Fibroblast of lung (primary cell): ENCODE results near the gene SLC22A23. TPM values are rescaled to one million over a fixed set of nuclear protein-coding genes. Genes with fewer than 3 reads are reported as not detected.

Source experiments
- DNase-seq, 2 donors: peaks; one replicate each; pipeline versions ENCODE4 v3.0.0 to v3.0.0-alpha.2; 2010; ENCODE audit warnings: low read depth in 2 of 2
- H2AFZ ChIP-seq: 2 replicates; pipeline ENCODE4 v1.5.1; 2012; ENCODE audit warnings: low read length, control low read depth, inconsistent platforms
- H3K27ac ChIP-seq: 2 replicates; pipeline ENCODE4 v1.5.1; 2011; ENCODE audit warnings: low read length, control low read depth; ENCODE audit not compliant: insufficient read depth
- H3K27me3 ChIP-seq: 2 replicates; pipeline ENCODE4 v1.5.1; 2011; ENCODE audit warnings: mild to moderate bottlenecking, low read length; ENCODE audit not compliant: control insufficient read depth, insufficient read depth
- H3K36me3 ChIP-seq: 2 replicates; pipeline ENCODE4 v1.5.1; 2011; ENCODE audit warnings: low read length; ENCODE audit not compliant: control insufficient read depth, insufficient read depth
- H3K4me1 ChIP-seq: 2 replicates; pipeline ENCODE4 v1.5.1; 2011; ENCODE audit warnings: low read length; ENCODE audit not compliant: control insufficient read depth, insufficient read depth; ENCODE audit errors: extremely low read depth
- H3K4me2 ChIP-seq: 2 replicates; pipeline ENCODE4 v1.5.1; 2011; ENCODE audit warnings: low read length, control low read depth; ENCODE audit not compliant: insufficient read depth; ENCODE audit errors: extremely low read depth
- H3K4me3 ChIP-seq, 4 experiments: fragments of 200-600 bp in 1 of 4; sonication (generic) in 1 of 4; replicated peaks in 1 of 4; 2 replicates each; pipeline ENCODE4 v1.5.1; 2011 to 2016; ENCODE audit warnings: low read length in 4 of 4, low read depth in 3 of 4, mild to moderate bottlenecking in 3 of 4, control low read depth in 2 of 4, inconsistent platforms in 1 of 4, mixed read lengths in 1 of 4; ENCODE audit not compliant: insufficient read depth in 1 of 4; ENCODE audit errors: control extremely low read depth in 1 of 4
- H3K79me2 ChIP-seq: 2 replicates; pipeline ENCODE4 v1.5.1; 2012; ENCODE audit warnings: mild to moderate bottlenecking, low read length, inconsistent platforms; ENCODE audit not compliant: control insufficient read depth, insufficient read depth
- H3K9ac ChIP-seq: 2 replicates; pipeline ENCODE4 v1.5.1; 2011; ENCODE audit warnings: mild to moderate bottlenecking, low read length, control low read depth; ENCODE audit not compliant: insufficient read depth
- H3K9me3 ChIP-seq: 2 replicates; pipeline ENCODE4 v1.5.1; 2012; ENCODE audit warnings: low read depth, low read length; ENCODE audit not compliant: control insufficient read depth, insufficient read depth
- H4K20me1 ChIP-seq: 2 replicates; pipeline ENCODE4 v1.5.1; 2011; ENCODE audit warnings: low read length; ENCODE audit not compliant: control insufficient read depth, insufficient read depth; ENCODE audit errors: extremely low read depth
- EZH2 ChIP-seq: IDR thresholded peaks from 2 replicates; pipeline ENCODE4 v1.5.1; 2012; ENCODE audit warnings: low read length, control low read depth, mild to moderate bottlenecking; ENCODE audit errors: missing control alignments
- polyA plus RNA-seq, 2 donors: library from polyadenylated mRNA; depleted of rRNA in 1 of 2; stranded (reverse) in 1 of 2; unstranded in 1 of 2; fragments of >200 nt; gene quantifications; 2 replicates each; pipeline ENCODE4 v1.2.1, GENCODE V29; 2011 to 2012; ENCODE audit warnings: missing spikeins in 1 of 2
- total RNA-seq: library from RNA; depleted of rRNA; stranded (reverse); fragments of >200 nt; gene quantifications from 2 replicates; pipeline ENCODE4 v1.2.1, GENCODE V29; 2014
- TF ChIP-seq, protein P1 (sequence below), 2 donors: IDR thresholded peaks in 1 of 2; conservative IDR thresholded peaks in 1 of 2; 1 replicate in 1 of 2; 2 replicates in 1 of 2; pipeline ENCODE4 v1.5.1; 2011 to 2012; ENCODE audit warnings: low read length in 2 of 2, control low read depth in 1 of 2, inconsistent platforms in 1 of 2, low read depth in 1 of 2, mild to moderate bottlenecking in 1 of 2

The SLC22A23 gene
- total and polyA plus RNA-seq, 2 donors (not counting 1 experiment from before 2014, with no cell fraction given): 0.37 to 3.0 TPM

GRCh38 chr6:3261921-3262320 lies 194.9 kb downstream of the SLC22A23 start:
- H3K27me3 ChIP-seq: peaks cover 7% of the 10 kb centered on the region
- peaks cover 8% of the 10 kb centered on the region for H3K36me3 ChIP-seq
- H3K9me3 ChIP-seq: no peaks in the 10 kb centered on the region
- TF ChIP-seq EZH2: no peak
- TF ChIP-seq, protein P1, sequence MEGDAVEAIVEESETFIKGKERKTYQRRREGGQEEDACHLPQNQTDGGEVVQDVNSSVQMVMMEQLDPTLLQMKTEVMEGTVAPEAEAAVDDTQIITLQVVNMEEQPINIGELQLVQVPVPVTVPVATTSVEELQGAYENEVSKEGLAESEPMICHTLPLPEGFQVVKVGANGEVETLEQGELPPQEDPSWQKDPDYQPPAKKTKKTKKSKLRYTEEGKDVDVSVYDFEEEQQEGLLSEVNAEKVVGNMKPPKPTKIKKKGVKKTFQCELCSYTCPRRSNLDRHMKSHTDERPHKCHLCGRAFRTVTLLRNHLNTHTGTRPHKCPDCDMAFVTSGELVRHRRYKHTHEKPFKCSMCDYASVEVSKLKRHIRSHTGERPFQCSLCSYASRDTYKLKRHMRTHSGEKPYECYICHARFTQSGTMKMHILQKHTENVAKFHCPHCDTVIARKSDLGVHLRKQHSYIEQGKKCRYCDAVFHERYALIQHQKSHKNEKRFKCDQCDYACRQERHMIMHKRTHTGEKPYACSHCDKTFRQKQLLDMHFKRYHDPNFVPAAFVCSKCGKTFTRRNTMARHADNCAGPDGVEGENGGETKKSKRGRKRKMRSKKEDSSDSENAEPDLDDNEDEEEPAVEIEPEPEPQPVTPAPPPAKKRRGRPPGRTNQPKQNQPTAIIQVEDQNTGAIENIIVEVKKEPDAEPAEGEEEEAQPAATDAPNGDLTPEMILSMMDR (conservative IDR thresholded peaks at IDR 0.05 in 1 of 2, IDR thresholded peaks at IDR 0.05 in 1 of 2; ENCODE audit: low read depth in 1 of 2, low read length in 2 of 2): no peak
- no peak overlapping the region for H2AFZ ChIP-seq
- DNase-seq: no peak
- peaks cover 46% of the 10 kb centered on the region for H3K79me2 ChIP-seq
- H3K9ac ChIP-seq: no peak overlapping the region
- H3K4me1 ChIP-seq: peaks cover 4% of the 10 kb centered on the region
- H3K4me3 ChIP-seq: no peak overlapping the region
- no peak overlapping the region for H3K4me2 ChIP-seq
- H3K27ac ChIP-seq: no peak overlapping the region
- H4K20me1 ChIP-seq: no peaks in the 10 kb centered on the region

GRCh38 chr6:3261518-3261820 lies 195.4 kb downstream of the SLC22A23 start:
- TF ChIP-seq, protein P1 (conservative IDR thresholded peaks at IDR 0.05 in 1 of 2, IDR thresholded peaks at IDR 0.05 in 1 of 2; ENCODE audit: low read depth in 1 of 2, low read length in 2 of 2): no peak
- TF ChIP-seq EZH2: no peak
- Histone ChIP-seq H3K4me2 (no peak overlapping the region), H3K9me3 (no peaks in the 10 kb centered on the region), H3K9ac (no peak overlapping the region), H3K36me3 (peaks cover 8% of the 10 kb centered on the region), H3K27me3 (peaks cover 9% of the 10 kb centered on the region), H3K27ac (no peak overlapping the region), H2AFZ (no peak overlapping the region), H3K4me1 (peaks cover 4% of the 10 kb centered on the region), H4K20me1 (no peaks in the 10 kb centered on the region), H3K4me3 (no peak overlapping the region), H3K79me2 (peaks cover 46% of the 10 kb centered on the region)
- DNase-seq: no peak

DNA sequence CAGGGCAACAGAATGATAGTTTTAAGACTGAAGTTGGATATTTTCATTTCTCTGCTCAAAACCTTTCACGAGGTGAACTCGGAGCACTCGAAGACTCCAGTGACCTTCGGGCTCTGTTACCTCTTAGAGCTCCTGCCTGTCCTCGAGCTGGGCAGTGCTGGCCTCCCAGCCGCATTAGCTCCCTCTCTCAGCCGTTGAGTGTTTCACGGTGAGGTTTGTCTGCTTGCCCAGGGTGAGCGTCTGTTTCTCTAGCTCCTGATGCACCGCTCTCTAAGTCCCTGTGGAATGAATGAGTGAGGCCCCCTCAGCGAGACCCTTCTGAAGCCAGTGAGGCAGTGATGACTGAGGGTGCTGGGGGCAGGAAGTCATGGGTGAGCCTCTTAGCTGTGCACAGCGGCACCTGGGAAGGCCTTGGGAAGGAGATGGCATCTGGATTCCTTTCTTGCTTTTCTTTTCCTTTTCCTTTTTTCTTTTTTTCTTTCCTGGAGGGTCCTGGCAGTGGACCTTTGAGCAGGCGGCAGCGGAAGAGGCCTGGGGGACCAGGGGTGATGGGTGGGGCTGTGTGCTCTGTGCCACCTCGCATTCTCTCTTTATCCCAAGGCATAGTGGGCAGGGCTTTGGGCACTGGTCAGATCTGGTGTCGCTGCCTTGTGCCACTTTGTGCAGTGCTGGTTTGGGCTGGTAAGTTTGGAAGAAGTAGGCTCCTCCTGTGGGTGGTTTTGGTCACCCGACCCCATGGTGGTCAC lies 195.9 kb downstream of the SLC22A23 start:
- DNase-seq: no peak
- no peak overlapping the region for H2AFZ ChIP-seq
- H3K4me2 ChIP-seq: peak overlapping the region; percentile 68
- peak overlapping the region in 3 of 4 experiments; percentile 14 to 25 (median 19) for H3K4me3 ChIP-seq
- H3K9ac ChIP-seq: no peak overlapping the region
- no peaks in the 10 kb centered on the region for H4K20me1 ChIP-seq
- TF ChIP-seq, protein P1 (conservative IDR thresholded peaks at IDR 0.05 in 1 of 2, IDR thresholded peaks at IDR 0.05 in 1 of 2; ENCODE audit: low read depth in 1 of 2, low read length in 2 of 2): no peak
- TF ChIP-seq EZH2: no peak
- peaks cover 9% of the 10 kb centered on the region for H3K27me3 ChIP-seq
- H3K4me1 ChIP-seq: peaks cover 4% of the 10 kb centered on the region
- no peak overlapping the region for H3K27ac ChIP-seq
- H3K36me3 ChIP-seq: peaks cover 8% of the 10 kb centered on the region
- no peaks in the 10 kb centered on the region for H3K9me3 ChIP-seq
- H3K79me2 ChIP-seq: peaks cover 46% of the 10 kb centered on the region
